ENCODE results near the gene EPAS1.

EPAS1 gene

GRCh38 chr2:46367286-46367685 lies 70.1 kb downstream of the EPAS1 start:
- DNase-seq: no peak

GRCh38 chr2:46368401-46368800 lies 71.2 kb downstream of the EPAS1 start:
- DNase-seq: no peak

- DNase-seq: no peak
Measured at GRCh38 chr2:46369783-46370182, 72.6 kb downstream of the EPAS1 start.

- DNase-seq: no peak
Measured at GRCh38 chr2:46371854-46372253, 74.6 kb downstream of the EPAS1 start.

GRCh38 chr2:46372475-46372874 lies 75.3 kb downstream of the EPAS1 start:
- DNase-seq: no peak

DNA sequence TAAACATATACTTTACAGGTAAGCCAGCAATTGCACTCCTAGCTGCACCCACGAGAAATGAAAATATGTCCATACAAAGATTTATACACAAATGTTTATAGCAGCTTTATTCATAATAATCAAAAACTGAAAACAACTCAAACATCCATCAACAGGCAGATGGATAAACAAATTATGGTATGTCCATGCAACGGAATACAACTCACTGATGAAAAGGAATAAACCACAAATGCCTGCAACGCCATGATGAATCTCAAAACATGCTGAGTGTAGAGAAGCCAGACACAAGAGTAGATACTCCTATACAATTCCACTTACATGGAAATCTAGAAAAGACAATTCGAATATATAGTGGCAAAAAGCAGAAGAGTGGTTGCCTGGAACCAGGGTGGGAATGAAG lies 76.0 kb downstream of the EPAS1 start:
- DNase-seq: no peak

GRCh38 chr2:46375566-46376125 lies 78.4 kb downstream of the EPAS1 start:
- no peak for DNase-seq

DNA sequence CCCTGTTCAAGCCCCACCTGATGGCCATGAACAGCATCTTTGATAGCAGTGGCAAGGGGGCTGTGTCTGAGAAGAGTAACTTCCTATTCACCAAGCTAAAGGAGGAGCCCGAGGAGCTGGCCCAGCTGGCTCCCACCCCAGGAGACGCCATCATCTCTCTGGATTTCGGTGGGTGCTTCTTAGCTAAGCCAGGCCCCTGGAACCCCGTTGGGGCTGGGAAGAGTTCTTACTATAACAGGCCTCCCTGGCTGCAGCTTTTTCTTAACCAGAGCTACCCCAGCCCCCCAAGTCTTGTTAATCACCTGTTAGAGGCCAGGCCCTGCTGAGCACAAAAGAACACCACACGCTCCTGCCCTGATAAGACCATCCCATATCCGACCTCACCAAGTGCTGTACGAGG lies 79.4 kb downstream of the EPAS1 start:
- DNase-seq: no peak

DNA sequence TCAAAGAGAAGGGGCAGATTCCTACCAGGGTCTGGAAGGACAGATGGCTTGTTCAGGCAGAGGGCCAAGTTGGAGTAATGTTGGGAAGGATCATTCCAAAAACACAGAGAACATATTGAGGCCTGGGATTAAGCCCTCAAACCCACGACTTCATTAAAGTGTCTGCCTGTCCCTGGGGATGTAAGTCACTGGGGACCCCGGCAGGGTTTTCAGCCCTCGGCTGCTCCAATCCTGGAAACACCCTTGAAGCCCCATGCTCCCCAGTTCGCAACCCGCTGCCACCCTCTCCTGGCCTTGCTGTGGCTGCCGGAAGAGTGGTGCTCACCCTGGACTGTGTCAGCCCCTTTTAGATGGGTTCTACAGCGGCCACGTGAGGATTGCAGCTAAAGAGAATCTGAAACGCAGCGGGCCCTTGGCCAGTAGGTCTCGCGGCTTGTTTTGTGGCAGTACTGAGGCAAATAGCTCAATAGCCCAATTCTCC lies 79.9 kb downstream of the EPAS1 start:
- no peak for DNase-seq

- no peak for DNase-seq
Measured at GRCh38 chr2:46377666-46378560, 80.7 kb downstream of the EPAS1 start.

DNA sequence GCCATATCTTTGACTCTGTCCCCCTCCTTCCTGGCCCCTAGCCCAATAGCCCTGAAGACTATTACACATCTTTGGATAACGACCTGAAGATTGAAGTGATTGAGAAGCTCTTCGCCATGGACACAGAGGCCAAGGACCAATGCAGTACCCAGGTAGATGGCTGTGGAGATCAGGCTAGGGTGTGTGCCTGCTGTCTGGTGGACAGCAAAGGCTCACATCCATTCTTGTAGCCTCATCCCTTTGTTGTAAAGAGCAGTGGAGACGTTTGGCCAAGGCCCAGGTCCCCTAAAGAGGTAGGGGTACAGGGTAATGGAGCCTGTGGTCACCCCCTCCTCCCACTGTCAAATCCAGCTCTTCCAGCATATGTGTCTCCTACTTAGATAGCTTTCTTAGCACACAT lies 81.4 kb downstream of the EPAS1 start:
- no peak for DNase-seq

DNA sequence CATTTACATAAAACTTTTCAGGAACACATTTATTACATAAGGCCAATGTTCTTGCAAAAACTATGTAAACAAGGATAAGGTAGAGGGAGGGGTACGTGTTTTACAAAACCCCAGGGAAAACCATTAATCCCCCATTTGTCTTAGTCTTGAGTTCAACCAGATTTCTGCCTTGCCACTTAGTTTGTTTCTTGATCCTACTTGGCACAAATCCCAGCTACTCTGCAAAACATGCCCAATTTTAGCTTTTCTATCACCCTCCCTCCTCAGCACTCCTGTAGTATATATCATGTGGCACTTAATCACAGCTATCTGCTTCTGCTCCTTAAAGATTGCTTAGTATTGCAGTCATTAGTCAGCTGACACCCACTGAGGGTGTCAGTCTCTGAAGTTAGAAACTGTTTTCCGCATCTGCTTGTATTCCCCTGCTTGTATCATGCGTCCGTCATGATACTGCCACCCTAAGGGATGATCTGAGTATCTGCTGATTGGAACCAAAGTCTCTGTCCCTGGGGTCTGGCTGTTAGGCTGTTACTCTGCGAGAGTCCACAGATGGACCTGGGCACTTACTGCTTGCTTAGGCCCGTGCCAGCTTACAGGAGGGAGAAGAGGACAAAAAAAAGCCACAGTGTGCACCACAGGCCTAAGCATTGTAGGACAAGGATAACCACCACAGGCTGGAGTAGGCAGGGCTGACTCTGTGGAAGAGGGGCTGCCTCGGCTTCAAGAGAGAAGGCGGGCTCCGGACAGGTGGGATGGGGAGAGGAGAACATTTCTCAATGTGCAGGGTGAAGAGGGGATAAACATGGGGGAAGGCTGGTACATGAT lies 82.2 kb downstream of the EPAS1 start:
- DNase-seq: no peak

- no peak for DNase-seq
Measured at GRCh38 chr2:46380038-46380940, 83.1 kb downstream of the EPAS1 start.

GRCh38 chr2:46381263-46381849 lies 84.1 kb downstream of the EPAS1 start:
- no peak for DNase-seq

DNA sequence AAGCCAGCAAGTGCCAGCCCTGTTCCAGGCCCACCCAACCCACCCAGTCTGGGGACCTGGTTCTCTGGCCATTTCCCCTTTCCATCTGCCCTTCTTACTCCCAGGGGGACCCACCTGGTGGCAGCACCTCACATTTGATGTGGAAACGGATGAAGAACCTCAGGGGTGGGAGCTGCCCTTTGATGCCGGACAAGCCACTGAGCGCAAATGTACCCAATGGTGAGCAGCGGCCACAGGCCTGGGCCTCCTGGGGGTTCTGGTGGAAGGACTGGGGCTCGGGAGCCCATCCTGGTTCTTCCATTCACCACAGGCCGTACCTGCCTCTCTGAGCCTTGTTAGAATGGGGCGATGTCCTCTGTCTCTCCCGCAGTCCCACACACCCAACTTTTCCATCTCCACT lies 84.7 kb downstream of the EPAS1 start:
- no peak for DNase-seq

GRCh38 chr2:46382331-46383112 lies 85.3 kb downstream of the EPAS1 start:
- DNase-seq: no peak

DNA sequence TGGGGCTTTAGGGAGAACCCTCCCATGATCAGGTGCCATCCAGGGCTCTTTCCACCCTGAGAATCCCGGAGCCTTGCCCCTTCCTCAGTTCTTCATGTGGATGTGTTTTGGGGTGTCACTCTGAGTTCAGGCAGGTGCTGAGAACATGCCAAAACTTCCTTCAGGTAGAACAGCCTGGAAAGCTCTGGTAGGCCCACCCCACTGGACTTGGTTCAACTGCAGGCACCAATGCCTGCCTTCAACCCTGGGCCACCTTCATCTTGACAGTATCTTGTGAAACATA lies 85.8 kb downstream of the EPAS1 start:
- no peak for DNase-seq

GRCh38 chr2:46383784-46384456 lies 86.7 kb downstream of the EPAS1 start:
- no peak for DNase-seq

DNA sequence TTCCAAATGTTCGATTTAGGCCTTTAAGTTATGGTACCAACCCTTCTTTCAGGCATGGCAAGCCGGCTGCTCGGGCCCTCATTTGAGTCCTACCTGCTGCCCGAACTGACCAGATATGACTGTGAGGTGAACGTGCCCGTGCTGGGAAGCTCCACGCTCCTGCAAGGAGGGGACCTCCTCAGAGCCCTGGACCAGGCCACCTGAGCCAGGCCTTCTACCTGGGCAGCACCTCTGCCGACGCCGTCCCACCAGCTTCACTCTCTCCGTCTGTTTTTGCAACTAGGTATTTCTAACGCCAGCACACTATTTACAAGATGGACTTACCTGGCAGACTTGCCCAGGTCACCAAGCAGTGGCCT lies 87.2 kb downstream of the EPAS1 start:
- DNase-seq: no peak

- DNase-seq: no peak
Measured at GRCh38 chr2:46385786-46386577, 88.8 kb downstream of the EPAS1 start.

Data from right forelimb (tissue), 1 donor.